Right ventricle myocardium superior (tissue), 1 donor: ENCODE data around the gene MAFG. TPM values are rescaled to one million over a fixed set of nuclear protein-coding genes. Genes with fewer than 3 reads are reported as not detected.

Source experiments
- ATAC-seq: fragments of 200-7000 bp; cut with Tn5 transposase; one replicate; pipeline ENCODE4 v1.9.1; 2020; ENCODE audit warnings: mild to moderate bottlenecking; ENCODE audit not compliant: poor library complexity
- DNase-seq: peaks from one replicate; pipeline ENCODE4 v3.0.0-alpha.2; 2020
- intact Hi-C: fragments of 100-400 bp; cut with DNase I; formaldehyde crosslinking; loops from one replicate; pipeline ENCODE4 v1.11.2; 2022
- total RNA-seq: library from RNA; stranded (reverse); fragmentation: NEBNext Ultra II Directional; extraction: Animal tissue kit (Norgen Biotek cat#: 25700); gene quantifications from one replicate; pipeline ENCODE4 v1.2.1, GENCODE V29; 2021
- donor health status: DM: no; HTN: yes; CAD: no; lungs with severe emphysema.

MAFG gene
- total RNA-seq, 1 donor from 2014 or later, result 29.9 TPM

DNA sequence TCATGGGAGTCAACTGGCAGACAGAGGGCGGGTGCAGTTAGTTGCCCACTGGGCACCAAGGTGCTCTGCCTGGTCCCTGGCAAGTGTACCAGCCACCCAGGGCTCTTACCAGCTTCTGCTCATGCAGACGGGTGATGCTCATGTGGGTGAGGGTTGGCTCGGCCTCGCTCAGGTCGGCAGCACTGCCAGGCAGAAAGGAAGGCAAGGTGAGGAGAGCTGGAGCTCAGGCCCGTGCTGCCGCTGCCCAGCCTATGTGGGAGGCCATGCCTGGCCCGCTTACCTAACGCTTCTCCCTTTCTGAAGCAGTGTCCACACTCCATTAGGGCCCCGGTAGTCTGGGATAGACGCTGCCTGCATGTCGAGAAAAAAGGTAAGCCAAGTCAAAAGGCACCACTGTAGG is 12.2 kb downstream of the MAFG start:
- intact Hi-C loops, result no loop called here
- no peak for DNase-seq
- ATAC-seq, result no peak

DNA sequence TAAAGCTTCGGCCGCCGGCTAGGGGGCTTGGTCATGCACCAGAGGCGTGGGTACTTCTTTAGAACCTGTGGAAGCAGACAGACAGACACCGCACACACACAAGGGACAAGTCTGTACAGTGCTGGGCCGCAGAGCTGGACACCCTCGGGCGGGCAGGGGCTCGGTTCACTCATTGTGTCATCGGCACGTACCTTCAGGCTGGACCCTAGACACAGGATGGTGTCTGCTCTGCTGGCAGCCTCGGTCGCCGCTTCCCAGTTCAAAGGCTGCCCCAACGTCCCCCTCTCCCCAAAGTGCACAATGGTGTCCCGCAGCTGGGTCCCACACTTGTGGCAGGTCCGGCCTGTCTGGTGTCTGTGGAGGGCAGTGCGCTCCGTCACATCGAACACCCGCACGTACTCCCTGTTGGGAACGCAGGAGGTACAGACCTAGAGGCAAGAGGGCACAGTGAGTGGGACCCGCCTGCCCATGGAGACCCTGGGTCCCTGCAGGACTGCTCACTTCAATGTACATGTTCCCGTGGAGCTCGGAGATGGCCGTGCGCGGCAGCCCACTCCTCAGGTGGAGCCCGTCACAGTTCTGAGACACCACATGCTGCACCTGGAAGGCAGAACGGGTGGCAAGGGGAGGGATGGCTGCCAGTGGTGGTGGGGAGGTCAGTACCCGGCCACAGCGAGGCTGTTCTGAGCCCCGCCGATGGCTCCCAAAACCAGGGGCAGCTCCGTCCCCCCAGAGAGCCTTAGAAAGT is 13.3 kb downstream of the MAFG start:
- intact Hi-C loops, result no loop called here
- no peak for DNase-seq
- no peak for ATAC-seq

DNA sequence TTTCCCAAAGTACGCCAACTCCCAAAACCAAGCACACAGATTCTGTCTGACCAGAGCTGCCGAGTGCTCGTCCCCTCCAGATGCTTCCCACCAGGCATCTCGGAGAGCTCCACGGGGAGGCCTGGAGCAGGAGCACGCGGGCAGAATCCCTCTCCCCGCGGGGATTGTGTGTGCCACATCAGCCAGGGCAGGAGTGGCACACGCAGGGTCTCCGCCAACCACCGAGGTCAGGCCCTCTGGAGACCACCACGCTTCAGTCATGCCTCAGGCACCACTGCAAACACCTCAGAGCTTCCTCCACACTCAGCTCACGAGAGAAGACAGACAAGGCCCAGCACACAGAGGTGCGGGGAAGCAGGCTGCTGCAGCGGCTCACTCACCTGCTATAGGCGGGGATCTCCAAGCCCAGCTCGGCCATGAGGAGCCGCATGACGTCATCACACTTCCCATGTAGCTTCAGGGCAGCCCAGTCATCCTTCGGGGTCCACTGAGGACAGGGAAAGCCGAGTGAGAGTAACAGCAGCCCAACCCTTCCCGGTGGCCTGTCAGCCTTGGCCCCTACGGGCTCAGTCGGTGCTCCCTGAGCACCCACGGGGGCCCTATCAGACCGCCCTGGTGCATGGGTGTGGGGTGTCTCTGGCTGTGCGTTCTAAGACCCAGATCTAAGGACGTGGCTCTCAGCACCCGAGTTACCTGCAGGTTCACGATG is 14.0 kb downstream of the MAFG start:
- no peak for ATAC-seq
- intact Hi-C loops, result no loop called here
- DNase-seq, result no peak

DNA sequence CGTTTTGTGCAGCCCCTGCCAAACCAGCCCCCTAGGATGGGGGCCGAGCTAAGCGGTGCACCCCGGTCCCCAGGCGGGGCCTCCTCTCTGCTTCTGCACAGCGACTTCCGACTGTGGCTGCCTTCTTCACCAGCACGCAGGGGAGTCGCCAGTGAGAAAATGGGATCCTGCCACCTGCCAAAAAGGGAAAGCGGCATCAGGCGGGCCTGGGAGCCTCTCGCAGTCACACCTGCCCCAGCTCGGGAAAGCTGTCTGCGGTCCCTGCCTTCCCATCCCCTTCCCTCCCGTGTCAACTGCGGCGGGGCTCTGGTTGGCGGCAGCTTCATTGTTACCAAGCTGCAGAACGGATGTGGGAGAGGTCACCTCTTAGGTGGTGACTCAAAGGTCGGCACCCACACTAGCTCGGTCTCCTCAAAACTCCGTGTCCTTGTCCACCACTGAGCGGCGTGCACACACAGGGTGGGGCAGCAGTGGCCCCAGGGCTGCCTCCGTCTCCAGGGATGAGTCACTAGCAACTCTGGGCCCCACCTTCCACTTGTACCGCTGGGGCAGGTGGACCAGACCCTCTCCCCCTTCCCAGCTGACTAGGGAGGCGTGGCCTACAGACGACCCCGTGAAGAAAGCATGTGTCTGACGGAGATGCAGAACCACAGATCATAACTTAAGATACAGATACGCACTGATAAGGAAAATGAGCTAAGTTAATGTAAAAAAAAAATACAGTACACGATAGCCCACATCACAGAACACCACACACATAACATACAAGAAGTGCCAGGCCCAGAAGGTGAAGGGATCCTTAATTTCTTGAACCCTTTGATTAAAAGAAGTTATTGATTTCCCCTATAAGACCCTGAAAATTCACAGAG is 14.9 kb downstream of the MAFG start:
- intact Hi-C loops, result no loop called here
- ATAC-seq, result no peak

DNA sequence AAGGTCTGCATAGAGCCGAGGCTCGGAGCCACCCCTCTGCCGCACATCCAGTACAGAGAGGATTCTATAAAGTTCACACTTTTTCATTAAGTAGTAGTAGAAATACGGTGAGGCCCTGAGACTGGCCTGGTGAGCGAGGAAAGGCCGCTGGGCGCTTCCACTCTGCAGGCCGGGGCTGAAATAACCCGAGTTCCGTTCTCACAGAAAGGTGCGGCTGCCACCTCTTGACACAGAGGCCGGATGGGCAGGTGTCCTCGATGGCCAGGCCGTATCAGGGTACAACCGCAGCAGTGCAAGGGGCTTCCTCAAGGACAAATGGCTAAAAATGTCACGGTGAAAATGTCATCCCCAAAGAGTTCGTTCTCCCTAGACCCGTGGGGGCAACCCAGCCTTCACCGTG is 15.6 kb downstream of the MAFG start:
- intact Hi-C loops, result no loop called here
- ATAC-seq (no peak), DNase-seq (no peak)

More for the DNA sequence above, 14.9 kb downstream of the MAFG start:
- DNase-seq, result no peak

DNA sequence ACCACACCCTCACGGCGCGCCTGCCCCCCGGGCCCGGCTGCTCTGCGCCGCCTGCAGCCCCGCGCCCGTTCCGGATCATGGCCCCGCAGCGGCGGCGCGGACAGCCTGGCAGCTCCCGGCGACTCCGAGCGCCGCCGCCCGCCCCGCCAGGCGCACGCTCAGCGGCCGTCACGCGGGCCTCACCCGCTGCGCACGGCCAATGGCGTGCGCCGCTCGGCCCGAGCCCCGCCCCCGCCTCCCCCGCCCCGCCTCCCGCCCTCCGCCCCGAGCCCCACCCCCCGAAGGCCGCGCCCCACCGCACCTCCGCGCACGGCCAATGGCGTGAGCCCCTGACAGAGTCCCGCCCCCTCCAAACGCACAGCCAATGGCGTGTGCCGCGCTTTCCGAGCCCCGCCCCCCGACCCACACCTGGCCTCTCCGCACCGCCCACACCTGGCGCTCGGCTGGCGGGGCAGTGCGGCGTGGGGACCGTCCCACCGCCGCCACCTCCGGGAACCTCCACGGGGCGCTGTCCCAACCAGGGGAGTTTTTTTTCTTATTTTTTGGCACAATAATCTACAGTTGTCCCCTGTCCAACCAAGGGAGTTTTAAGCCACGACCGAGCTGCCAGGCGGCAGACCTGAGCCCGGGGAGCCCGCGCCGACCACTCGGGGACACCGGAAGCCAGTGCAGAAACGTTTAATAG is 16.1 kb downstream of the MAFG start, which contains the start of gene PCYT2:
TSS of gene PCYT2 (minus strand) at position 123 of the 685 bp plus-strand sequence. CDS start at position 79, 44 bp downstream.
- DNase-seq (peak; percentile 93), ATAC-seq (peak; percentile 95)
- intact Hi-C loops, result no loop called here

DNA sequence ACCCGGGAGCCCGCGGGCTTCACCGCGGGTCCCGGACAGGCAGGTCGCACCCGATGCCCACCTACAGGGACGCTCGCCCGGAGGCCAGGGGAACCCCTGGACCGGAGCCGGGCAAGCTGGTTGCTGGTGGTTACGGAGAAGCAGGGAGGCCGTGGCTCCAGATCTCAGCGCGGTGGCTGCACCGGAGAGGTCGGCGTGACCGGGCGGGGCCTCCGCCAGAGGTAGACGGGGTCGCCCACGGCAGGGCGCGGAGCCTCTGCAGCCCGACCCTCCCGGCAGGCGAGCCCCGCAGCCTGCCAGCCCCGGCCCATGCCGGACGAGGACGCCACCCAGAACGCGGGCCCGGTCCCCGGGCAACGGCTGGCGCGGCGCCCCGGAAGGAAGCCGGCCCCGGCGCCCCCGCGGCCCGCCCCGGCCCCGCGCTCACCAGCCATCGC is 16.7 kb downstream of the MAFG start:
- DNase-seq, result no peak
- intact Hi-C loops, result no loop called here
- ATAC-seq, result no peak

DNA sequence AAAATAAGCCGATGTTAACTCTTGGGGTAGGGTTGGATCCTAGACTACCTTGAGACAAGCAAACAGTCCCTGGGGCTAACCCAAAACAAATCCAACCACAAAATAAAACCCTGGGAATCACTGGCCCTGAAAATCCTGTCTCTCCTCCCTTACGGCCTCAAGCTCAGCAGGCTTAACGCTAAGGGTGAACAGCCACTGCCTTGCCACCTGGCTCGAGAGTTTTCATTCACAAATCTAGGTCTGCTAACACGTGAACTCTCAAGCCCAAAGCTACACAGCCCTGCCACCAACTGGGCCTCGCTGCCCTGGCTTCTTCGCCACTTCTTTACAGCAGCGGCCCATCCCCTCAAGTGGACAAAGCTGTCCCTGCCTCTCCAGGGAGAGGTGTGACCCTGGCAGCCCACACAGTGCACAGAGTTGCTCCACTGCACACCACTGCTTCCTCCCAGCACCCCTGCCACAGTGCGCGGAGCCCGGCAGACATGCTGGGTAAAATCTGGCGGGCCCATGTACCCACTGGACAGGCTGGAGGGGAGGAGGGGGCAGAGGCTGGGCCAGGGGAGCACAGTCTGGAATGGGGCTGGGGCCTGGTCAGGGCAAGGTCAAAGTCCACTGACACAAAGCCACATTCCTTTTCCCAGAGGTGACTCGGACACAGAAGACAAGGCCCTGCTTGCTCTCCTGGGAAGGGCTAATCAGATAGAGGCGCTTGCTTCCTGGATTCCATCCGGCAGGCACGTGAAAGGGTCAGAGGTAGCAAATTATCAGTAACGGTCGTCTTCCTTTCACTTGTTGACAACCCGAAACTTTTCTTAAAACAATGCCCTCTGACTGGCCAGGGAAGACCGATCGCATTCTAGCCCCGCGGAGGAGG is 17.3 kb downstream of the MAFG start:
- ATAC-seq, result no peak
- no peak for DNase-seq
- intact Hi-C loops, result no loop called here

DNA sequence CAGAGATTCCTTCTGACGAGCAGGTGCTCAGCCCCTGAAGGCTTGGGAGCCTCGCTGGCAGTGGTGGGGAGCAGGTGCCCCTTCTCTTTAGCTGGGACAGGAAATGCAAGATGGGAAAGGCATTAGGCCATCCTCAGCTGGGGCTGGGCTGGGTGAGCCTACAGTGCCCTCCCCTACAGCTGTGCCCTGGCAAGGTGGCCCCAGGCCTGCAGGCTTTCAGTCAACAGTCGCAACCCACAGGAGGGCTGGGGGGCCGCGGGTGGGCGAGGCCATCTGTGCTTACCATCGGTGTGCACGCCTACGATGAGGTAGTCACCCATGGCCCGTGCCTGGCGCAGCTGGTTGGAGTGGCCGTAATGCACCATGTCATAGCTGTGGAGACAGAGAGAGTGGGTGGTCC is 18.3 kb downstream of the MAFG start:
- no peak for ATAC-seq
- intact Hi-C loops, result no loop called here
- no peak for DNase-seq

DNA sequence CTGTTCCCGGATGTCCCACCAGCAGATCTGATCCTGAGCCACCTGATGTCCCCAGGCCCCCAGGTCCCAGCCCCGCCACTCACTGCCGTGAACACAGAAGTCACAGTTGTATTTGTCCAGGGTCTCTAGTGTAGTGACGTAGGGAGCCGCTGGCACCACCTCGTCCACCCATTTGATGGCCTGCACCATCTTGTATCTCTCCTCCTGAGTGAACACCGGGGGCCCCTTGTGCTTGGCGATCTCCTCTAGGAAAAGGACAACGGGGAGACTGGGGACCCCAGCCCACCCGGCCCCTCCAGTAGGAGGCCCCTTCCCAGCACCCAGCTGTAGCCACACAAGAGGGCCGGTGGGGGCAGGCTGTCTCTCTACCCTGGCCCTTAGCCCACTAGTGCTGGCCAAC is 18.7 kb downstream of the MAFG start:
- intact Hi-C loops, result no loop called here
- DNase-seq, result no peak
- no peak for ATAC-seq

DNA sequence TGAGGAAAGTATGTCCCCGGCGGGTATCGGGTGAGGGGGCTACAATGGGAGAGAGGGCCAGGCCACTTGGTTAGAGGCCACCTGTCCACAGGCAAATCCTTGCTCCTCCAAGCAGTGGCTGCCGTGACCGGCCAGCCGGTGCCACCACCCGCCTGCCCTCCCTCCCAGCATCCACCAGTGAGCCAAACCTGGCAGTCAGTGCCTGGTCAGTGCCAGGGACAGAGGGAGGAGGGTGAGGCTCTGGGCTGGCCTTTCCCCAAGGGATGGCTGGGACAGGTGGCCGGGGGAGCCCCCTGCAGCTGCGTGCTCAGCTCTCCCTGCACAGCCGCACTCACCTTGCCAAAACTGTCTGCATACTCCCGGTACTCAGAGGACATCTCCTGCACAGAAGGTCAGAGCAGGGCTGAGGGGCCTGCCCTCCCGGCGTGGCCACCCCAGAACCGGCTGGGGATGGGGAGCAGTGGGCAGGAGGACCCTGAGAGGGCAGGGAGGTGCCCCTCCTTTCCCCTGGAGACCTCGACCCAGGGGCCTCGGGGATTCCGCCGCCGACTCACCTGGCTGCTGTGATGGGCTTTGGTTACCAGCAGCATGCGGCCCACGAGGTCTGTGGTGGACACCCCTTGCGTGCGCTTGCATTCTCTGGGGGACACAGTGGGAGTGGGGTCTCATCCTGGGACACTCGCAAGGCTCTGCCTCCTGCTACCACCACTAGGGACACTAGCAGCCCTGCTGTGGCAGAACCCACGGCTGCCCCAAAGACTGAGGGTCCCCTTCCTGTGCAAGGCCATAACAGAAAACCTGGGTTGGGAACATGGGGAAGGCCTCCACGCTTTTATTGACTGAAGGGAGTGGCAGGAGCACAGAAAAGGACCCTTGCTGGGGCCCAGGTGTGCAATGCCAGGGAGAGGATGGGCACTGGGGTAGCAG is 20.1 kb downstream of the MAFG start:
- no peak for DNase-seq
- intact Hi-C loops, result no loop called here
- no peak for ATAC-seq

DNA sequence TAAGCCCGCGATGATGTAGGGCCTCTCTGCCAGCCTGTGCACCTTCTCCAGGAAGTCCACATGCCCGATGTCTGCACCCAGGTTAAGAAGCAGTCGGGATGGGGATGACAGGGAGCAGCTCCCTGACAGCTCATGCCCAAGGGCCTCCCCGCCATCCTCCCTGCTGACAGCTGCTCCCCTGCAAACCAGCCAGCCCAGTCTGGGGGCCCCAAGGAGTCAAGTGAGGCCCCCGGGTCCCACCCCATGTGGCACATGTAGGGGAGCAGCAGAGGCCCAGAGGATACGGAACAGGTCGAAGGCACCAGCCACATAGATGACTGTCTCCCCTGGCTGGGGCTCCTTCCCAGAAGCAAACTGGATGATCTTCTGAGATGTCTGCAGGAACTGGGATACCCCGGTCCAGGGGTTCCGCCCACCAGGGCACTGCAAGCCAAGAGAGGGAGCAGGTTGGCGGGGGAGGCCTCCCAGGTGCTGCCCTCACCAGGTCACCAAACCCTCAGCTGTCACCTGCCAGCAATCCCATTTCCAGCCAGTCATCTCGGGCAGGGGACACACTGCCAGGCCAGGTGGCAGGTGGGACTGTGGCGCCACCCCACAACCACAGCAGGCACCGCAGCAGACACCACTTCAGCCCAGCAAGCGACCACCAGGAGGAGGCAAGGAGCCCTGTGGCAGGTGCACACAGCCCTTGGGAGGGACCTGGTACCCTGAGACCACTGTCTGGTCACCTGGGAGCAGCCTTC is 20.9 kb downstream of the MAFG start:
- intact Hi-C loops, result no loop called here
- DNase-seq, result no peak

DNA sequence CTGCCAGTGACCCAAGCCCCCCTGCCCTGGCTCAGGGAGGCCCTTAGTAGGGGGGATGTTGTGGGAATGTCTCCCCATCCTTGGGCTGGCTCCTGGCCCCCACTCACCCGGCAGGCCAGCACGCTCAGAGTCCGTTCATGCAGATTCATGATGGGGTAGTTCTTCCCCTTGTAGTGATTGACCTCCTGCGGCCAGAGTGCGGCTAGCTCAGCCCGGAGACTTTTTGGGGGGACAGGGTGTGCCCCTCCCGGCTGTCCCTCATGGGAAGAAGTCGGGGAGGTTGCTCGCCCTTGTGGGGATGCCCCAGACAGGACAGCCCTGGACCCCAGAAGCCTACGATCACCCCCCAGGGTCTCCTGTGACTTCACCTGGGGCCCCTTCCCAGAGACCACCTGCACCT is 21.5 kb downstream of the MAFG start:
- DNase-seq (no peak), ATAC-seq (no peak)
- intact Hi-C loops, result no loop called here

More for the DNA sequence above, 20.9 kb downstream of the MAFG start:
- ATAC-seq, result no peak

DNA sequence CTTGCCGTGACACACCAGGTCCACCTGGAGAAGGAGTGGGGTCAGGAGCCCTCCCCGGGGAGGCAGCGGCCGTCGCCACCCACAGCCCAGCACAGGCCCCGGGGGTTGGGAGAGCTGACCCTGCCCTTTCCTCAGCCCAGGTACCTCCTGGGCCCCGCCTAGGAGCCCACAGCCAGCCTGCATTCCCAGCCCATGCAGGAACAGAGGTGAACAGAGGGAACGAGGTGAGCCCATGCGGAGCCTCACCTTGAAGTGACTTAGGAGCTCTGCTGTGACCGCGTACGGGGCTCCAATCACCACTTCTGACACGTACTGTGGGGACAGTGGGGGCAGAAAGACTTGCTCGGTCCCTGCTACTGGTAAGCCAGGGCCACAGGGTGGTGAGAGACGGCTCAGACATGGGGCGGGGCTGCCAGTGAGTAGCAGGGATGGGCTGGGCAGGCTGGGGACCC is 22.1 kb downstream of the MAFG start:
- DNase-seq (no peak), ATAC-seq (no peak)
- intact Hi-C loops, result no loop called here

DNA sequence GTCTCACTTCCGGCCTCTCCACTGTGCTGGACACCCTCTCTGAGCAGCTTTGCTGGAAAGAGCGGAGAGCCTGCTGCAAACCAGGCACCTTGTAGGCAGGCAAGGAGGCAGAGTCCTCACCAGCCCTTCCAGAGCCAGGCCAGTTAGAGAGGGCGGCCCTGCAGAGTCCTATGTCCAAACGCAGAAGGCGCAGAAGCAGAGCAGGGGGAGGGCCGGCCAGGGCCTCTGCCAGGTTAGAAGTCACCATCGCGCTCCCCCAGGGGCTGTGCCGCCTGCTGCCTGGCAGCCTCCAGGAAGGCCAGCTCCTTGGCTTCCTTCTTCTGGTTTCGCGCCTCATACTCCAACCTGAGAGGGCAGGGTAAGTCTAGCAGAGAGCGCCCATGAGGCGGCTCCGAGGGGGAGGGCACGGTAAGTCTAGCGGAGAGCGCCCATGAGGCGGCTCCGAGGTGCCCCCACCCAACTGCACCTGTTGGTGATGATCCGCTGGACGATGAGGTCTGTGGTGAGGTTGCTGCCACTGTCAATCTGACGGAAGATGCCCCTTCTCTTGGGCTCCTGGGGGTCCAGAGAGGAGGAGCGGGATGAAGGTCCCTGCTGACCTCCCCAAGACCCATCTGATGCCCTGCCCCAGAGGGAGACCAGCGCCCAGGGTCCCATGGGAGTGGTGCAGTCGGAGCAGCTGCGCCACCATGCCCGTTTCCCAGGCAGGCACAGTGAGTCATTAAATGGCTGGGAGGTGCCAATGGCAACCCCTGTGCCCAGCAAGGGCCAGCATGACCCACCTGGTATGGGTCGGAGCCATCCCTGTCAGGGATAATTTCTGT is 22.7 kb downstream of the MAFG start:
- ATAC-seq, result no peak

More for the DNA sequence above, 22.7 kb downstream of the MAFG start:
- no peak for DNase-seq
- intact Hi-C loops, result no loop called here
